ENCODE measurements around the gene SDHAF3.

DNA sequence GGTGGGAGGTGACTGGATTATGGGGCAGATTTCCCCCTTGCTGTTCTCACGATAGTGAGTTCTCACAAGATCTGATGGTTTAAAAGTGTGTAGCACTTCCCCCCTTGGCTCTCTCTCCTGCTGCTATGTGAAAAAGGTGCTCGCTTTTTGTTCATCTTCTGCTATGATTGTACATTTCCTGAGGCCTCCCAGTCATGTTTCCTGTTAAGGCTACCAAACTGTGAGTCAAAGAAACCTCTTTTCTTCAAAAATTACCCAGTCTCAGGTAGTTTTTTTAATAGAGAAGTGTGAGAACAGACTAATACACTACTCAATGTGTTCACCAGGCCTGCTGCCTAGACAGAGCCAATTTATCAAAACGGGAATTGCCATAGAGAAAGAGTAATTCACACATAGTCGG is 49.7 kb downstream of the SDHAF3 start:
- no peak for TF ChIP-seq POLR2A (IDR thresholded peaks at IDR 0.05)
- TF ChIP-seq, protein P1, sequence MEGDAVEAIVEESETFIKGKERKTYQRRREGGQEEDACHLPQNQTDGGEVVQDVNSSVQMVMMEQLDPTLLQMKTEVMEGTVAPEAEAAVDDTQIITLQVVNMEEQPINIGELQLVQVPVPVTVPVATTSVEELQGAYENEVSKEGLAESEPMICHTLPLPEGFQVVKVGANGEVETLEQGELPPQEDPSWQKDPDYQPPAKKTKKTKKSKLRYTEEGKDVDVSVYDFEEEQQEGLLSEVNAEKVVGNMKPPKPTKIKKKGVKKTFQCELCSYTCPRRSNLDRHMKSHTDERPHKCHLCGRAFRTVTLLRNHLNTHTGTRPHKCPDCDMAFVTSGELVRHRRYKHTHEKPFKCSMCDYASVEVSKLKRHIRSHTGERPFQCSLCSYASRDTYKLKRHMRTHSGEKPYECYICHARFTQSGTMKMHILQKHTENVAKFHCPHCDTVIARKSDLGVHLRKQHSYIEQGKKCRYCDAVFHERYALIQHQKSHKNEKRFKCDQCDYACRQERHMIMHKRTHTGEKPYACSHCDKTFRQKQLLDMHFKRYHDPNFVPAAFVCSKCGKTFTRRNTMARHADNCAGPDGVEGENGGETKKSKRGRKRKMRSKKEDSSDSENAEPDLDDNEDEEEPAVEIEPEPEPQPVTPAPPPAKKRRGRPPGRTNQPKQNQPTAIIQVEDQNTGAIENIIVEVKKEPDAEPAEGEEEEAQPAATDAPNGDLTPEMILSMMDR (IDR thresholded peaks at IDR 0.05) = no peak

All from thyroid gland (tissue), 4 donors.